ENCODE results near the gene CHTF18. TPM values are rescaled to one million over a fixed set of nuclear protein-coding genes. Genes with fewer than 3 reads are reported as not detected.

Gene CHTF18
- total RNA-seq, result 24.4 and 24.5 TPM in 2 replicates

GRCh38 chr16:788399-789126 lies at the start of gene CHTF18:
Gene CHTF18, plus strand, starts transcription at chr16:788620. Its CDS starts 65 bp downstream, at chr16:788685.

DNA sequence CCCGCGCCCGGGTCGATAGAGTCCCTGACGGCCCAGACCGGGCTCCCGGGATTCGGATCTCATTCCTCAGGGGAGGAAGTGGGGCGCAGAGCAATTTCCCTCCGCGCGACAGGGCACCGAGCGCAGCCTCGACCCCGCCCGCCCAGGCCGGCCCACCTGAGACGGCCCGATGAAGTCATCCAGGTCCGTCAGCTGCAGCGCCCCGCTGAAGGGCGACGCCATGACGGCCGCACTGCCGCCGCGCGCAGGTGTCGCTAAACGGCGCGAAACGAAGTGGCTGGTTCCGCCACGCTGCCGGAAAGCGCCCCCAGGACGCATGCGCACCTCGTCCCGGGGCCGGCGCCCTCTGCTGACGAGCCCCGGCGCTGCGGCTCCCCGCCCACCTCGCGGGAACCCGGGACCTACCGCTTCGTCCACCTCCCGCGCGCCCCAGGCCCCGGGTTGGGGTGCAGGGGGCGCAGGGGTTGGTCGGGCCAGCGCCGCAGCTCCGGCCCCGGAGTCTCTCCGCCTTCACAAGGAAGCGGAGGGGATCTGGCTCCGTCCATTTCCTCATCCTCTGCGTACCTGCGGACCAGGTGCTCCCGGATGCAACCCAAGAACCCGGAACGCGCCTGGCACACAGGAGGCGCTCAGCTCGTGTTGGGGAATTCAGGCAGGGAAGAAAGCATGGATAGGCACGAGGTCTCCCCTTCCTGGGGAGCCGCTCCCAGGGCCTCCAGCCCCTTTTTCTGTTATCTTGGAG lies 47.5 kb upstream of the CHTF18 start, which contains the start of gene CIAO3:
Gene CIAO3, minus strand, starts transcription at position 234 of the 742 bp plus-strand sequence. Its CDS starts 12 bp downstream, at position 222.

DNA sequence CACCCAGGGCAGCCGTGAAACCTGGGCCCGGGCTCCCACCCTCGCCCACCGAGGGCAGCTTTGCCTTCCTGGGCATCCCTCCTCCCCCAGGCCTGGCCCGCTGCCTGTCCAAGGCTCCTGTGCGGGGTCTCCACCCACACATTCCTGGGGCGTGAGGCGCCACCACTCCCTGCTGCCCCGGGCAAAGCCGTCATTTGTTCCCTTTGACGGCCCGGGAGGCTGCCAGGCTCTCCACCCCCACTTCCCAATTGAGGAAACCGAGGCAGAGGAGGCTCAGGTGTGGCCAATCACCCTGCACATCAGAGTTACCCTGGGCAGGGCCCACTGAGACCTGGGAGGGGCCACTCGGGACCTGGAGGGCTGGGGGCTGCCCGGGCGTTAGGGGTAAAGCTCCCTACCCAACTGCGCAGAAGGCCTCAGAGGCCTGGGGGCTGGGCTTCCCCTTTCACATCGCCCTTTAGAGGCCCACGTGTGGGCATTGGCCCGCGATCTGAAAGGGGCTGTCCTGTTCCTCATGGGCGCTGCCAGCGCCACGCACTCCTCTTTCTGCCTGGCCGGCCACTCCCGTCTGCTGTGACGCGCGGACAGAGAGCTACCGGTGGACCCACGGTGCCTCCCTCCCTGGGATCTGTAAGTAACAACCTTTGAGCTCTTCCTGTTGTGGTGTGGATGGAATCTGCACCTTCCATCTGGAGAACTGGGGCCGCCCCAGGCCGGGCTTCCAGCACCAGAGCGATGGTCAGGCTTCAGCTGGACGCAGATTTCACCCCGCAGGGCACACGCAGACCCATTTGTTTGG lies 27.7 kb upstream of the CHTF18 start, which contains the start of gene MSLN:
Gene MSLN, plus strand, starts transcription at position 190 of the 799 bp plus-strand sequence. CDS start 1,947 bp downstream, outside the sequence.

GRCh38 chr16:787978-788398 lies 432 bp upstream of the CHTF18 start, which contains the start of gene RPUSD1:
Gene RPUSD1, minus strand, starts transcription at chr16:788381. Its CDS starts 644 bp downstream, at chr16:787737.

GRCh38 chr16:799948-800833 lies 11.8 kb downstream of the CHTF18 start, which contains the start of gene GNG13:
Gene GNG13, minus strand, starts transcription at chr16:800734. Its CDS starts 1,657 bp downstream, at chr16:799077.

Other genes starting within 250 kb of the CHTF18 start
- not detected in 2 replicates for gene PRR35, start 228.2 kb upstream of the CHTF18 start, total RNA-seq
- gene NHLRC4, start 221.6 kb upstream of the CHTF18 start, total RNA-seq, result 0.28 TPM in 1 of 2 replicates, not detected in the other
- 25.6 and 30.4 TPM in 2 replicates for gene PIGQ, start 218.7 kb upstream of the CHTF18 start, total RNA-seq
- 21.7 and 24.5 TPM in 2 replicates for gene RAB40C, start 198.6 kb upstream of the CHTF18 start, total RNA-seq
- gene WFIKKN1, start 157.6 kb upstream of the CHTF18 start, total RNA-seq, result 0.14 and 0.21 TPM in 2 replicates
- 184 and 265 TPM in 2 replicates for gene METTL26, start 152.3 kb upstream of the CHTF18 start, total RNA-seq
- gene MCRIP2, start 146.8 kb upstream of the CHTF18 start, total RNA-seq, result 51.2 and 60.1 TPM in 2 replicates
- 11.3 and 15.0 TPM in 2 replicates for gene WDR90, start 139.3 kb upstream of the CHTF18 start, total RNA-seq
- 57.4 and 65.5 TPM in 2 replicates for gene RHOT2, start 120.5 kb upstream of the CHTF18 start, total RNA-seq
- gene RHBDL1, start 112.9 kb upstream of the CHTF18 start, total RNA-seq, result 3.6 and 4.2 TPM in 2 replicates
- gene STUB1, start 108.2 kb upstream of the CHTF18 start, total RNA-seq, result 193 and 214 TPM in 2 replicates
- 41.0 and 56.5 TPM in 2 replicates for gene JMJD8, start 104.3 kb upstream of the CHTF18 start, total RNA-seq
- 12.5 and 12.6 TPM in 2 replicates for gene WDR24, start 98.2 kb upstream of the CHTF18 start, total RNA-seq
- gene FBXL16, start 82.8 kb upstream of the CHTF18 start, total RNA-seq, result 1.7 and 1.8 TPM in 2 replicates
- gene METRN, start 73.5 kb upstream of the CHTF18 start, total RNA-seq, result 132 and 150 TPM in 2 replicates
- 46.1 and 75.9 TPM in 2 replicates for gene ANTKMT, start 67.5 kb upstream of the CHTF18 start, total RNA-seq
- 1.7 and 3.4 TPM in 2 replicates for gene CCDC78, start 62.2 kb upstream of the CHTF18 start, total RNA-seq
- 13.5 and 21.9 TPM in 2 replicates for gene HAGHL, start 61.5 kb upstream of the CHTF18 start, total RNA-seq
- gene CIAO3, start 47.6 kb upstream of the CHTF18 start, total RNA-seq, result 24.1 and 35.5 TPM in 2 replicates
- 11.5 and 12.4 TPM in 2 replicates for gene MSLN, start 27.9 kb upstream of the CHTF18 start, total RNA-seq
- gene RPUSD1, start 239 bp upstream of the CHTF18 start, total RNA-seq, result 48.0 and 50.6 TPM in 2 replicates
- not detected in 2 replicates for gene GNG13, start 12.1 kb downstream of the CHTF18 start, total RNA-seq
- 3.9 and 8.5 TPM in 2 replicates for gene LMF1, start 182.4 kb downstream of the CHTF18 start, total RNA-seq
- not detected in 2 replicates for gene SOX8, start 193.2 kb downstream of the CHTF18 start, total RNA-seq

Data from airway epithelial cell (primary cell).